Fibroblast of the aortic adventitia (primary cell): ENCODE data around the gene APEX1. TPM values are rescaled to one million over a fixed set of nuclear protein-coding genes. Genes with fewer than 3 reads are reported as not detected.

ENCODE experiments used
- DNase-seq: peaks from one replicate; pipeline ENCODE4 v3.0.0-alpha.2; 2010; ENCODE audit warnings: low read depth
- H3K4me3 ChIP-seq: 2 replicates; pipeline ENCODE4 v1.5.1; 2011; ENCODE audit warnings: low read depth, mild to moderate bottlenecking, control low read depth, low read length, moderate library complexity
- CTCF ChIP-seq: IDR thresholded peaks from 2 replicates; pipeline ENCODE4 v1.5.1; 2011; ENCODE audit warnings: mild to moderate bottlenecking, low read length, control low read depth, inconsistent platforms; ENCODE audit not compliant: insufficient read depth
- total RNA-seq: library from RNA; depleted of rRNA; stranded (reverse); fragments of >200 nt; gene quantifications from 2 replicates; pipeline ENCODE4 v1.2.3, GENCODE V29; 2012; ENCODE audit warnings: low replicate concordance

APEX1 gene
- total RNA-seq, 1 donor = 58.8 TPM

- H3K4me3 ChIP-seq = no peak overlapping the region
- DNase-seq = no peak
- TF ChIP-seq CTCF = no peak
Observed at GRCh38 chr14:20424851-20425250, 30.2 kb upstream of the APEX1 start.

GRCh38 chr14:20427231-20428009 lies 27.6 kb upstream of the APEX1 start:
- H3K4me3 ChIP-seq = no peak overlapping the region
- TF ChIP-seq CTCF = no peak
- peak; percentile 59 for DNase-seq

- H3K4me3 ChIP-seq = no peak overlapping the region
- DNase-seq = no peak
- TF ChIP-seq CTCF = no peak
Observed at GRCh38 chr14:20428010-20428365, 27.0 kb upstream of the APEX1 start.

- DNase-seq = no peak
- no peak for TF ChIP-seq CTCF
- H3K4me3 ChIP-seq = no peak overlapping the region
Observed at GRCh38 chr14:20428802-20429201, 26.2 kb upstream of the APEX1 start.

GRCh38 chr14:20429801-20430669 lies 25.0 kb upstream of the APEX1 start:
- no peak overlapping the region for H3K4me3 ChIP-seq
- no peak for DNase-seq
- no peak for TF ChIP-seq CTCF

GRCh38 chr14:20434701-20435581 lies 20.1 kb upstream of the APEX1 start:
- H3K4me3 ChIP-seq = no peak overlapping the region
- TF ChIP-seq CTCF = no peak
- DNase-seq = peak; percentile 30
